HEK293 (cell line): Measurements from ENCODE around the gene SRR.
"Not testable (repeated sequence)": the region's sequence is repeated elsewhere in the genome, so short reads cannot be mapped to it uniquely, and the experiment has no call there.

Experiments
- CTCF ChIA-PET: fragments of 350-600 bp; formaldehyde crosslinking; extraction: SDS; loops from one replicate; lab custom pipeline; 2021; ENCODE audit warnings: antibody characterized with exemption; lab: Yijun Ruan, JAX
- POLR2A ChIA-PET: fragments of 300-600 bp; formaldehyde crosslinking; extraction: SDS; loops from one replicate; lab custom pipeline; 2020; ENCODE audit warnings: antibody characterized with exemption, inconsistent platforms; lab: Yijun Ruan, JAX
- H3K27ac ChIP-seq: fragments of 200-500 bp; sonication (Bioruptor generic); 2 replicates; pipeline ENCODE4 v1.5.1; 2014; ENCODE audit warnings: low read depth, low read length, control low read depth, inconsistent platforms; ENCODE audit errors: extremely low read depth
- H3K36me3 ChIP-seq, 2 experiments: fragments of 200-500 bp in 1 of 2; sonication (Bioruptor generic) in 1 of 2; 1 replicate in 1 of 2; 2 replicates in 1 of 2; pipeline ENCODE4 v1.5.1; 2014 to 2017; ENCODE audit warnings: inconsistent platforms in 2 of 2, low read length in 2 of 2; ENCODE audit not compliant: control insufficient read depth in 2 of 2, insufficient read depth in 1 of 2
- H3K4me1 ChIP-seq: fragments of 200-500 bp; sonication (Bioruptor generic); 2 replicates; pipeline ENCODE4 v1.5.1; 2014; ENCODE audit warnings: mild to moderate bottlenecking, low read length, inconsistent platforms; ENCODE audit not compliant: control insufficient read depth, insufficient read depth
- H3K4me3 ChIP-seq: 2 replicates; pipeline ENCODE4 v1.5.1; 2011; ENCODE audit warnings: low read depth, mild to moderate bottlenecking, control low read depth, low read length, moderate library complexity
- H3K9me3 ChIP-seq: fragments of 200-500 bp; sonication (Bioruptor generic); 2 replicates; pipeline ENCODE4 v1.5.1; 2014; ENCODE audit warnings: low read depth, low read length, inconsistent platforms; ENCODE audit not compliant: control insufficient read depth, insufficient read depth
- ATF2 ChIP-seq: fragments of 450-650 bp; formaldehyde crosslinking; IDR thresholded peaks from 2 replicates; pipeline ENCODE4 v1.5.1; 2016; ENCODE audit warnings: missing biosample characterization, missing genetic modification characterization, low read depth
- GLIS1 ChIP-seq: fragments of 450-650 bp; formaldehyde crosslinking; IDR thresholded peaks from 2 replicates; pipeline ENCODE4 v1.5.1; 2016; ENCODE audit warnings: missing biosample characterization, missing genetic modification characterization
- ZBTB20 ChIP-seq: fragments of 450-650 bp; formaldehyde crosslinking; IDR thresholded peaks from 2 replicates; pipeline ENCODE4 v1.5.1; 2016; ENCODE audit warnings: missing biosample characterization, missing genetic modification characterization
- ZBTB26 ChIP-seq: fragments of 450-650 bp; formaldehyde crosslinking; optimal IDR thresholded peaks from 2 replicates; pipeline ENCODE3; 2016; ENCODE audit warnings: missing biosample characterization, mild to moderate bottlenecking, missing genetic modification characterization
- ZNF10 ChIP-seq: fragments of 450-650 bp; formaldehyde crosslinking; IDR thresholded peaks from 2 replicates; pipeline ENCODE4 v1.5.1; 2017; ENCODE audit warnings: missing biosample characterization, missing genetic modification characterization
- ZNF112 ChIP-seq: fragments of 450-650 bp; formaldehyde crosslinking; IDR thresholded peaks from 2 replicates; pipeline ENCODE4 v1.5.0; 2017; ENCODE audit warnings: missing biosample characterization, missing genetic modification characterization
- ZNF223 ChIP-seq: fragments of 450-650 bp; formaldehyde crosslinking; IDR thresholded peaks from 2 replicates; pipeline ENCODE4 v1.5.1; 2016; ENCODE audit warnings: missing biosample characterization, missing genetic modification characterization
- ZNF426 ChIP-seq: fragments of 450-650 bp; formaldehyde crosslinking; IDR thresholded peaks from 2 replicates; pipeline ENCODE4 v1.5.1; 2017; ENCODE audit warnings: missing biosample characterization, missing genetic modification characterization, mild to moderate bottlenecking, inconsistent platforms, moderate library complexity
- ZNF514 ChIP-seq: fragments of 450-650 bp; formaldehyde crosslinking; IDR thresholded peaks from 2 replicates; pipeline ENCODE4 v1.5.1; 2016; ENCODE audit warnings: missing biosample characterization, missing genetic modification characterization
- ZNF544 ChIP-seq: fragments of 450-650 bp; formaldehyde crosslinking; IDR thresholded peaks from 2 replicates; pipeline ENCODE4 v1.5.0; 2017; ENCODE audit warnings: missing biosample characterization, missing genetic modification characterization
- ZNF555 ChIP-seq: fragments of 450-650 bp; formaldehyde crosslinking; conservative IDR thresholded peaks from 2 replicates; pipeline ENCODE4 v1.5.1; 2017; ENCODE audit warnings: missing biosample characterization, mild to moderate bottlenecking, missing genetic modification characterization, inconsistent platforms
- ZNF629 ChIP-seq: fragments of 450-650 bp; formaldehyde crosslinking; IDR thresholded peaks from 2 replicates; pipeline ENCODE4 v1.5.1; 2017; ENCODE audit warnings: missing biosample characterization, missing genetic modification characterization
- ZNF639 ChIP-seq: fragments of 450-650 bp; formaldehyde crosslinking; IDR thresholded peaks from 2 replicates; pipeline ENCODE4 v1.5.1; 2016; ENCODE audit warnings: missing biosample characterization, missing genetic modification characterization
- ZNF707 ChIP-seq: fragments of 450-650 bp; formaldehyde crosslinking; IDR thresholded peaks from 2 replicates; pipeline ENCODE4 v1.5.1; 2016; ENCODE audit warnings: missing biosample characterization, missing genetic modification characterization

SRR gene

DNA sequence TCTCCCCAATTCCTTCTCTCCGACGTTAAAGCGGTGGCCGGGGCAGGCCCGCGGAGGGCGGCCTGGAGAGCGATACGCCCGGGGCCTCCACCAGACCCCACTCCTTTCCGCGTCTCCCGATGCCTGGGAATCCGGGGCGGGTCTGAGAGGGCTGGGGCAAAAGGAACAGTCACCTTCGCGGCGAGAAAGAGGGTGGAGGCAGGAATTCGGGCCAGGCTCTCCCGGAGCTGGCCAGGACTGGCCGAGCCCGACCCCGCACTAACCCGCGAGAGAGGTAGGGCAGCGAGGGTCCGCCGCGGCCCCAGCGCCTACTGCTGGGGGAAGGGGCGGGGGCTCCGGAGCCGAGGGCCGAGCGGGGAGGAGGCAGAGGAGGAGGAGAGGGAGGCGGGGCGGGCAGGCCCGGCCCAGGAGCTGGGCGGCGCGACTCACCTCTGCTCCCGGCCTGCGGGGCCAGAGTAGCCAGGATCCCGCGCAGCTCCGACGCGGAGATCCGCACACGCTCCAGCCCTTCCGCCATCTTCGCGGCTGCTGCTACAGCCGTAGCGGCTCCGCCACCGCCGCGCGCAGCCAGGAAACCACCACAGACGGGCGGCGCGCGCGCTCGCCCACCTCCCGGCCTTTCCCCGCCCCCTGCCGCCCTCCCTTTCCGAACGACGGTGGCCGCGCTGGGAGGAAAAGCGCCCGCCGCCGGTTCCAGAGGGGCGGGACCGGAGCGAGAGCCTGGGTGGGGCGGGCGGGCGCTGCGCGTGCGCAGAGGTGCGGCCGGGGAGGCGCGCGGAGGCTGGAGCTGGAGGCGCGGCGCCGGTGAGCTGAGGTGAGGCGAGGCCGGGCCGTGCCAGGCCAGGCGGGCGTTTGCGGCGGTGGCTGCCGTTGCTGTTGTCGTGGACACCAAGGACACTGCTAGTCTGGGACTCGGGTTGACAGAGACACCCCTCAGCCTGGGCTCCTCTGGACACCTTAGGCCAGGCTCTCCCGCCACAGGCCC lies at the start of gene SRR, which contains the start of gene SMG6 (continued):
- no peak for TF ChIP-seq ZNF639 (tag by site-specific recombination)
- no peak for TF ChIP-seq ZNF707
- TF ChIP-seq ZNF544, result no peak

DNA sequence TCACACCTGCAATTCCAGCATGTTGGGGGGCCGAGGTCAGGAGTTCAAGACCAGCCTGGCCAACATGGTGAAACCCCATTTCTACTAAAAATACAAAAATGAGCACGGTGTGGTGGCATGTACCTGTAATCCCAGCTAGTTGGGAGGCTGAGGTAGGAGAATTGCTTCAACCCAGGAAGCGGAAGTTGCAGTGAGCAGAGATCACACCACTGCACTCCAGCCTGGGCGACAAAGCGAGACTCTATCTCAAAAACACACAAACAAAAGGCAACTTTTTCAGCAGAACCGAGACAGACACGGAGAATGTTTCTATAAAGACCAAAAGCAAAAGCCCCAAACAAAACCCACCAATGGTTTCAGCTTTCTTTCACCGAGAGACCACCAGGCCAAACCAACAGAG lies 44.9 kb upstream of the SRR start:
- POLR2A ChIA-PET, H3K4me1 ChIP-seq, H3K9me3 ChIP-seq, H3K4me3 ChIP-seq, H3K27ac ChIP-seq: not testable (repeated sequence)
- CTCF ChIA-PET, result interaction anchor here (0.6 to 2.7 kb wide), 3 partner anchors 14 to 121 kb away, joined by 3 to 13 read pairs (median 4); no protein-coding TSS in a partner anchor
- peaks cover 4 to 31% of the 10 kb centered on the region in 2 experiments for H3K36me3 ChIP-seq

GRCh38 chr17:2259769-2260536 lies 43.8 kb upstream of the SRR start:
- TF ChIP-seq ATF2 (tag by site-specific recombination) (peak; percentile 35; the same call in 1 of the 2 replicates), ZNF514 (tag by site-specific recombination) (no peak), ZNF629 (tag by site-specific recombination) (0 out of 2 replicates have a peak, but pooled peaks have one; percentile 23), GLIS1 (tag by site-specific recombination) (peak; percentile 22; the same call in 1 of the 2 replicates)
- no peaks in the 10 kb centered on the region for H3K9me3 ChIP-seq
- no peak overlapping the region for H3K27ac ChIP-seq
- peaks cover 4 to 20% of the 10 kb centered on the region in 2 experiments for H3K36me3 ChIP-seq
- no peak overlapping the region for H3K4me3 ChIP-seq
- H3K4me1 ChIP-seq, result peaks cover 14% of the 10 kb centered on the region
- ChIA-PET CTCF (interaction anchor here (0.6 to 1.5 kb wide), 5 partner anchors 15 to 686 kb away, joined by 3 to 11 read pairs (median 5); partner anchors contain the start of gene HIC1), POLR2A (interaction anchor here (1.5 kb wide), 1 partner anchor 44 kb away, joined by 5 read pairs; the partner anchor contains the start of genes SMG6 and SRR)

GRCh38 chr17:2262135-2262587 lies 41.6 kb upstream of the SRR start:
- H3K4me3 ChIP-seq, result no peak overlapping the region
- ChIA-PET POLR2A (interaction anchor here (0.7 to 1.2 kb wide), 3 partner anchors 9 to 210 kb away, joined by 3 read pairs; partner anchors contain the start of genes SMG6 and SRR), CTCF (interaction anchor here (0.6 to 2.6 kb wide), 5 partner anchors 10 to 21 kb away, joined by 3 to 11 read pairs (median 7); no protein-coding TSS in a partner anchor)
- peaks cover 12 to 34% of the 10 kb centered on the region in 2 experiments for H3K36me3 ChIP-seq
- no peak for TF ChIP-seq ZBTB20 (tag by site-specific recombination)
- TF ChIP-seq ZNF223 (tag by site-specific recombination), result no peak
- no peak for TF ChIP-seq ZNF426 (tag by site-specific recombination)
- no peak for TF ChIP-seq ZBTB26 (tag by site-specific recombination)
- TF ChIP-seq ZNF555 (tag by site-specific recombination), result no peak
- no peak for TF ChIP-seq ZNF10
- no peak for TF ChIP-seq ZNF112
- peaks cover 14% of the 10 kb centered on the region for H3K4me1 ChIP-seq
- no peak overlapping the region for H3K27ac ChIP-seq
- H3K9me3 ChIP-seq, result no peaks in the 10 kb centered on the region
